Karpas-422 (cell line): ENCODE results near the gene CASD1. TPM values are rescaled to one million over a fixed set of nuclear protein-coding genes. Genes with fewer than 3 reads are reported as not detected.

ENCODE experiments used
- DNase-seq: peaks from one replicate; pipeline ENCODE4 v3.0.0-alpha.2; 2015
- H2AFZ ChIP-seq: fragments of 200-600 bp; sonication (generic); 2 replicates; pipeline ENCODE4 v1.6.1; 2014; ENCODE audit warnings: antibody characterized with exemption, low read length, mixed read lengths
- H3K27ac ChIP-seq: fragments of 200-600 bp; sonication (generic); 2 replicates; pipeline ENCODE4 v1.5.1; 2014; ENCODE audit warnings: mild to moderate bottlenecking, low read length, moderate library complexity
- H3K27me3 ChIP-seq: fragments of 200-600 bp; sonication (generic); 2 replicates; pipeline ENCODE4 v1.6.1; 2014; ENCODE audit warnings: low read length, mixed read lengths
- H3K36me3 ChIP-seq: fragments of 200-600 bp; sonication (generic); 2 replicates; pipeline ENCODE4 v1.6.1; 2014; ENCODE audit warnings: low read length, mixed read lengths; ENCODE audit not compliant: insufficient read depth
- H3K4me1 ChIP-seq: fragments of 200-600 bp; sonication (generic); 2 replicates; pipeline ENCODE4 v1.6.1; 2014; ENCODE audit warnings: mild to moderate bottlenecking, low read length, mixed read lengths
- H3K4me2 ChIP-seq: fragments of 200-600 bp; sonication (generic); 2 replicates; pipeline ENCODE4 v1.6.1; 2014; ENCODE audit warnings: low read length, low read depth, mild to moderate bottlenecking; ENCODE audit not compliant: poor library complexity, severe bottlenecking
- H3K4me3 ChIP-seq: fragments of 200-600 bp; sonication (generic); 2 replicates; pipeline ENCODE4 v1.5.1; 2014; ENCODE audit warnings: mild to moderate bottlenecking, antibody characterized with exemption, low read length, mixed read lengths
- H3K79me2 ChIP-seq: fragments of 200-600 bp; sonication (generic); 2 replicates; pipeline ENCODE4 v1.6.1; 2014; ENCODE audit warnings: mild to moderate bottlenecking, low read length, mixed read lengths
- H3K9ac ChIP-seq: fragments of 200-600 bp; sonication (generic); 2 replicates; pipeline ENCODE4 v1.6.0; 2014; ENCODE audit warnings: low read length
- H3K9me2 ChIP-seq: fragments of 200-600 bp; sonication (generic), shearing (Covaris generic); replicated peaks from 2 replicates; pipeline ENCODE4 v1.6.0; 2014; ENCODE audit warnings: mild to moderate bottlenecking, low read length, moderate library complexity; ENCODE audit not compliant: insufficient read depth
- H3K9me3 ChIP-seq: fragments of 300-700, 200-600 bp; sonication (generic); 2 replicates; pipeline ENCODE4 v1.6.1; 2014; ENCODE audit warnings: low read length, mixed read lengths
- H4K20me1 ChIP-seq: fragments of 200-600 bp; sonication (generic); 2 replicates; pipeline ENCODE4 v1.6.1; 2014; ENCODE audit warnings: mild to moderate bottlenecking, antibody characterized with exemption, low read length, low read depth; ENCODE audit not compliant: insufficient read depth
- total RNA-seq: library from RNA; depleted of rRNA; stranded (reverse); fragments of >200 nt; shearing (Covaris generic); gene quantifications from 2 replicates; pipeline ENCODE4 v1.2.3, GENCODE V29; 2014; ENCODE audit warnings: low replicate concordance

The CASD1 gene
- total RNA-seq, 1 experiment from 2014 or later, result 56.6 TPM

- H3K4me3 ChIP-seq, result no peak overlapping the region
- no peaks in the 10 kb centered on the region for H3K4me1 ChIP-seq
- DNase-seq, result no peak
- no peaks in the 10 kb centered on the region for H4K20me1 ChIP-seq
- H3K36me3 ChIP-seq, result no peaks in the 10 kb centered on the region
- no peak overlapping the region for H3K9ac ChIP-seq
- H3K9me2 ChIP-seq, result no peaks in the 10 kb centered on the region
- H3K27ac ChIP-seq, result no peak overlapping the region
- H3K27me3 ChIP-seq, result no peaks in the 10 kb centered on the region
- H3K79me2 ChIP-seq, result no peaks in the 10 kb centered on the region
- H3K4me2 ChIP-seq, result no peak overlapping the region
- H3K9me3 ChIP-seq, result no peaks in the 10 kb centered on the region
- no peak overlapping the region for H2AFZ ChIP-seq
Measured at GRCh38 chr7:94576316-94576715, 66.7 kb downstream of the CASD1 start.

- Histone ChIP-seq H4K20me1 (no peaks in the 10 kb centered on the region), H3K4me1 (no peaks in the 10 kb centered on the region), H3K9me3 (no peaks in the 10 kb centered on the region), H2AFZ (no peak overlapping the region), H3K27ac (no peak overlapping the region), H3K36me3 (no peaks in the 10 kb centered on the region), H3K4me2 (no peak overlapping the region), H3K4me3 (no peak overlapping the region), H3K9me2 (no peaks in the 10 kb centered on the region), H3K9ac (no peak overlapping the region), H3K27me3 (no peaks in the 10 kb centered on the region), H3K79me2 (no peaks in the 10 kb centered on the region)
- DNase-seq, result no peak
Measured at GRCh38 chr7:94577357-94577756, 67.7 kb downstream of the CASD1 start.

- H3K9ac ChIP-seq, result no peak overlapping the region
- 0 out of 2 replicates have a peak, but pooled peaks cover 3% of the 10 kb centered on the region for H3K4me1 ChIP-seq
- H2AFZ ChIP-seq, result no peak overlapping the region
- no peaks in the 10 kb centered on the region for H3K9me3 ChIP-seq
- no peaks in the 10 kb centered on the region for H3K27me3 ChIP-seq
- DNase-seq, result no peak
- no peaks in the 10 kb centered on the region for H3K36me3 ChIP-seq
- no peaks in the 10 kb centered on the region for H4K20me1 ChIP-seq
- no peak overlapping the region for H3K27ac ChIP-seq
- H3K4me2 ChIP-seq, result no peak overlapping the region
- no peaks in the 10 kb centered on the region for H3K9me2 ChIP-seq
- H3K79me2 ChIP-seq, result no peaks in the 10 kb centered on the region
- no peak overlapping the region for H3K4me3 ChIP-seq
Measured at GRCh38 chr7:94578614-94579013, 69.0 kb downstream of the CASD1 start.

- Histone ChIP-seq H3K9ac (no peak overlapping the region), H3K4me3 (no peak overlapping the region), H3K4me2 (no peak overlapping the region), H3K27ac (no peak overlapping the region), H3K36me3 (no peaks in the 10 kb centered on the region), H4K20me1 (no peaks in the 10 kb centered on the region), H3K4me1 (0 out of 2 replicates have a peak, but pooled peaks cover 3% of the 10 kb centered on the region), H2AFZ (no peak overlapping the region), H3K79me2 (no peaks in the 10 kb centered on the region), H3K27me3 (no peaks in the 10 kb centered on the region), H3K9me3 (no peaks in the 10 kb centered on the region), H3K9me2 (no peaks in the 10 kb centered on the region)
- DNase-seq, result no peak
Measured at GRCh38 chr7:94579470-94579869, 69.9 kb downstream of the CASD1 start.

- no peak overlapping the region for H3K4me2 ChIP-seq
- H3K36me3 ChIP-seq, result no peaks in the 10 kb centered on the region
- H3K4me3 ChIP-seq, result no peak overlapping the region
- H3K9me3 ChIP-seq, result no peaks in the 10 kb centered on the region
- no peak for DNase-seq
- H2AFZ ChIP-seq, result no peak overlapping the region
- no peak overlapping the region for H3K27ac ChIP-seq
- H4K20me1 ChIP-seq, result no peaks in the 10 kb centered on the region
- H3K4me1 ChIP-seq, result 0 out of 2 replicates have a peak, but pooled peaks cover 3% of the 10 kb centered on the region
- no peaks in the 10 kb centered on the region for H3K9me2 ChIP-seq
- H3K79me2 ChIP-seq, result no peaks in the 10 kb centered on the region
- no peak overlapping the region for H3K9ac ChIP-seq
- H3K27me3 ChIP-seq, result no peaks in the 10 kb centered on the region
Measured at GRCh38 chr7:94580601-94581000, 71.0 kb downstream of the CASD1 start.

- Histone ChIP-seq H2AFZ (no peak overlapping the region), H3K9me3 (no peaks in the 10 kb centered on the region), H3K4me2 (no peak overlapping the region)
Measured at GRCh38 chr7:94584113-94584512, 74.5 kb downstream of the CASD1 start.

GRCh38 chr7:94588075-94588474, 78.5 kb downstream of the CASD1 start:
- Histone ChIP-seq H3K4me1 (peaks cover 22% of the 10 kb centered on the region), H3K36me3 (no peaks in the 10 kb centered on the region), H3K9me3 (no peaks in the 10 kb centered on the region), H3K79me2 (no peaks in the 10 kb centered on the region), H3K27me3 (no peaks in the 10 kb centered on the region), H2AFZ (no peak overlapping the region), H3K4me2 (no peak overlapping the region), H3K4me3 (no peak overlapping the region), H3K9me2 (no peaks in the 10 kb centered on the region), H3K9ac (no peak overlapping the region), H4K20me1 (no peaks in the 10 kb centered on the region), H3K27ac (no peak overlapping the region)
- DNase-seq, result no peak

More at GRCh38 chr7:94584113-94584512, 74.5 kb downstream of the CASD1 start:
- Histone ChIP-seq H3K9ac (no peak overlapping the region), H3K4me1 (0 out of 2 replicates have a peak, but pooled peaks cover 3% of the 10 kb centered on the region), H3K36me3 (no peaks in the 10 kb centered on the region), H3K4me3 (no peak overlapping the region), H3K27ac (no peak overlapping the region), H3K79me2 (no peaks in the 10 kb centered on the region), H4K20me1 (no peaks in the 10 kb centered on the region), H3K9me2 (no peaks in the 10 kb centered on the region), H3K27me3 (no peaks in the 10 kb centered on the region)
- DNase-seq, result no peak

- Histone ChIP-seq H3K27ac (peak overlapping the region; percentile 70), H3K4me3 (peak overlapping the region; percentile 55), H3K36me3 (no peaks in the 10 kb centered on the region), H3K9me2 (no peaks in the 10 kb centered on the region), H3K9ac (peak overlapping the region; percentile 45), H3K79me2 (no peaks in the 10 kb centered on the region), H3K4me1 (peaks cover 22% of the 10 kb centered on the region), H4K20me1 (no peaks in the 10 kb centered on the region), H3K4me2 (peak overlapping the region; percentile 76), H3K9me3 (no peaks in the 10 kb centered on the region), H2AFZ (peak overlapping the region; percentile 77), H3K27me3 (no peaks in the 10 kb centered on the region)
- peak; percentile 58 for DNase-seq
Measured at GRCh38 chr7:94590526-94591162, 81.0 kb downstream of the CASD1 start.
